SH-SY5Y (cell line): ENCODE measurements around the gene GASK1A.

ENCODE experiments used
- GATA2 ChIP-seq: IDR thresholded peaks from 2 replicates; pipeline ENCODE4 v1.6.1; 2011; ENCODE audit warnings: mild to moderate bottlenecking, low read depth, low read length
- GATA3 ChIP-seq: IDR thresholded peaks from 2 replicates; pipeline ENCODE4 v1.6.1; 2011; ENCODE audit warnings: low read depth, mild to moderate bottlenecking, low read length, moderate library complexity

GRCh38 chr3:43017004-43017403 lies 37.9 kb downstream of the GASK1A start:
- TF ChIP-seq GATA2 (no peak), GATA3 (no peak)
